NT2/D1 (cell line): ENCODE data around the gene C17orf75.
"Not testable (repeated sequence)": the region's sequence is repeated elsewhere in the genome, so short reads cannot be mapped to it uniquely, and the experiment has no call there.

Experiments used
- DNase-seq: peaks from one replicate; pipeline ENCODE4 v3.0.0-alpha.2; 2011; ENCODE audit warnings: low read depth, low spot score
- H3K27me3 ChIP-seq: 2 replicates; pipeline ENCODE4 v1.6.0; 2011; ENCODE audit warnings: mild to moderate bottlenecking; ENCODE audit not compliant: insufficient read length, insufficient read depth
- H3K36me3 ChIP-seq: 2 replicates; pipeline ENCODE4 v1.6.1; 2011; ENCODE audit warnings: mild to moderate bottlenecking, low read length, mixed read lengths; ENCODE audit not compliant: insufficient read depth, insufficient read length
- H3K4me1 ChIP-seq: 2 replicates; pipeline ENCODE4 v1.5.1; 2011; ENCODE audit not compliant: insufficient read depth, insufficient read length
- H3K4me3 ChIP-seq: 2 replicates; pipeline ENCODE4 v1.5.1; 2011; ENCODE audit warnings: low read depth; ENCODE audit not compliant: insufficient read length
- H3K9ac ChIP-seq: 2 replicates; pipeline ENCODE4 v1.6.0; 2011; ENCODE audit warnings: low read depth; ENCODE audit not compliant: insufficient read length
- H3K9me3 ChIP-seq: 2 replicates; pipeline ENCODE4 v1.5.1; 2011; ENCODE audit warnings: mild to moderate bottlenecking, low read length; ENCODE audit not compliant: insufficient read depth
- SUZ12 ChIP-seq: IDR thresholded peaks from 2 replicates; pipeline ENCODE4 v1.6.1; 2011; ENCODE audit not compliant: insufficient read length, insufficient read depth; ENCODE audit errors: extremely low read depth
- YY1 ChIP-seq: IDR thresholded peaks from 2 replicates; pipeline ENCODE4 v1.6.1; 2011; ENCODE audit not compliant: insufficient read length, insufficient read depth
- ZNF274 ChIP-seq: IDR thresholded peaks from 2 replicates; pipeline ENCODE4 v1.6.1; 2011; ENCODE audit warnings: mild to moderate bottlenecking, low read depth, low read length

Gene C17orf75

DNA sequence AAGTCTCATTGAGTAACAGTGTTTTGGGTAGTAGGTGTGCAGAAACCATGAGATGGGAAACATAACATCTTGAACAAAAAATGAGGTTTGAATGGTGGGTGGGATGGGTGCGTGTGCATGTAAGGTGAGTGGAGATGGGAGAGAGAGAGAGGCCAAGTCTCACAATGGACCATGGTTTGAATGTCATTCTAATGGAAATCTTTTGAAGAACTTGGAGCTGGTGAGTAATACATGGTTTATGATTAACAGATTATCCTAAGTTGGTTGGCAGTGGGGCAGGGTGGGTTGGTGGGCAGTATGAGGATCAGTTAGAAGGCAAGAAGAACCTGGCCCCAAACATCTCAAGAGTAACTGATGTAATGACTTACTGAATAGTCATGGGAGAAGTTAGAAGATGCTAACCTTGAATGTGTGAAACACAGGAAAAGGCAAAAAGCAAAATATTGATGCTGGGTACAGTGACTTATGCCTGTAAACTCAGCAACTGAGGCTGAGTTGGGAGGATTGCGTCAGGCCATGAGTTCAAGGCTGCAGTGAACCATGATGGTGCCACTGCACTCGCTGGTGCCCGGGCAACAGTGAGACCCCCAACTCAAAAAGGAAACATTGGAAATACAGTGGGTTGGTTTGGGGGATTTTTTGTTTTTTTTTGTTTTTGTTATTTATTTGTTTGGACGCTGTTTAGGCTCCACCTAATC, 40.7 kb upstream of the C17orf75 start:
- Histone ChIP-seq H3K9me3 (no peaks in the 10 kb centered on the region), H3K27me3 (no peaks in the 10 kb centered on the region), H3K9ac (no peak overlapping the region), H3K36me3 (peaks cover 34% of the 10 kb centered on the region), H3K4me3 (no peak overlapping the region), H3K4me1 (no peaks in the 10 kb centered on the region)
- TF ChIP-seq YY1 (no peak), ZNF274 (no peak), SUZ12 (no peak)
- no peak for DNase-seq

DNA sequence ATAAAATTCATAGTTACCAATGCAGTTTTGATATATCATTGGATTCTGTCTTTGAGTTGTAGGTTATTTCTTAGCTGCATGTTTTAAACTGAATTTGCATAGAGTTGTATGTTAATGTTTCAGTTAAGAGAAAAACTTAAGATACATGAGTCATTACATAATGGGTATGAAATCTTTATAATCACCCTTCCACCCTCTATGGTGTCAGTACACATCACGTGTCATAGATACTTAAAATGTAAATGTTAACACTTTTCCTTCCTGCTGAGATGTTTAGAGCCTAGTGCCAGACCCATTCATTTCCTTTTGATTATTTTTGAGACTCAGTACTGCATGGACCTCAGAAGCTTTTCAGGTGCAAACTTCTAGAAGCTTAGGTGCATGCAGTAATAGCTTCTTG, 28.5 kb upstream of the C17orf75 start:
- TF ChIP-seq YY1: no peak
- TF ChIP-seq SUZ12: no peak
- no peak for TF ChIP-seq ZNF274
- DNase-seq: no peak
- Histone ChIP-seq H3K27me3 (no peaks in the 10 kb centered on the region), H3K4me3 (no peak overlapping the region), H3K36me3 (peaks cover 89% of the 10 kb centered on the region), H3K9me3 (no peaks in the 10 kb centered on the region), H3K4me1 (no peaks in the 10 kb centered on the region), H3K9ac (no peak overlapping the region)

DNA sequence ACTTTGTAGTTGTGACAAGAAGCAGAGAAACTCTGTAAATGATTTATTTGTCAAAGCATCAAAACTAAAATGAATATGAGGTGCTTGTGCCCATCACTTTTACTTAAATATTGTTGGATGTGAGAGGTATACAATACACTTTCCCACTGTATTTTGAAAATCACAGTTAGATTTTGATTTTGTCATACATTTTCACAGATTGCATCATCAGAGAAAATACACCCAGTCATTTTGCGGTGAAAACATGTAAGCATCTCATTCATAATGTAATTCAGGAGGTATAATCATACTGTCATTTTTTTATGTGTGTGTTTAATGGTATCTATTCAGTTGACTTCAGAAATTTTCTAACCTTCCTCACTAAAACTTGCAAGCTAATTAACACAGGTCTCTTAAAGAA, 19.3 kb upstream of the C17orf75 start:
- TF ChIP-seq SUZ12 (no peak), ZNF274 (no peak)
- H3K4me3 ChIP-seq: no peak overlapping the region
- H3K36me3 ChIP-seq: peaks cover 92% of the 10 kb centered on the region
- H3K27me3 ChIP-seq: no peaks in the 10 kb centered on the region
- no peaks in the 10 kb centered on the region for H3K9me3 ChIP-seq
- no peak overlapping the region for H3K9ac ChIP-seq
- DNase-seq: no peak
- no peaks in the 10 kb centered on the region for H3K4me1 ChIP-seq

DNA sequence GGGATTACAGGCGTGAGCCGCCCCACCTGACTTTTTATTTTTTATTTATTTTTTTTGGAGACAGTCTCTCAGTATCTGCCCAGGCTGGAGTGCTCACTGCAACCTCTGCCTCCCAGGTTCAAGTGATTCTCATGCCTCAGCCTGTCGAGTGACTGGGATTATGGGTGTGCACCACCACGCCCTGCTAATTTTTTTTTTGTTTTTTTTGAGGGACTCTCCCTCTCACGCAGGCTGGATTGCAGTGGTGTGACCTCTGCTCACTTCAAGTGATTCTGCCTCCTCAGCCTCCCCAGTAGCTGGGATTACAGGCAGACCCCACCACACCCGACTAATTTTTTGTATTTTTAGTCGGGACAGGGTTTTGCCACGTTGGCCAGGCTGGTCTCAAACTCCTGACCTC, 15.6 kb upstream of the C17orf75 start:
- peaks cover 92% of the 10 kb centered on the region for H3K36me3 ChIP-seq
- H3K9me3 ChIP-seq: no peaks in the 10 kb centered on the region
- no peaks in the 10 kb centered on the region for H3K27me3 ChIP-seq
- H3K9ac ChIP-seq: no peak overlapping the region
- TF ChIP-seq ZNF274 (no peak), YY1 (no peak), SUZ12 (no peak)
- peaks cover 3% of the 10 kb centered on the region for H3K4me1 ChIP-seq
- DNase-seq: no peak
- H3K4me3 ChIP-seq: no peak overlapping the region

DNA sequence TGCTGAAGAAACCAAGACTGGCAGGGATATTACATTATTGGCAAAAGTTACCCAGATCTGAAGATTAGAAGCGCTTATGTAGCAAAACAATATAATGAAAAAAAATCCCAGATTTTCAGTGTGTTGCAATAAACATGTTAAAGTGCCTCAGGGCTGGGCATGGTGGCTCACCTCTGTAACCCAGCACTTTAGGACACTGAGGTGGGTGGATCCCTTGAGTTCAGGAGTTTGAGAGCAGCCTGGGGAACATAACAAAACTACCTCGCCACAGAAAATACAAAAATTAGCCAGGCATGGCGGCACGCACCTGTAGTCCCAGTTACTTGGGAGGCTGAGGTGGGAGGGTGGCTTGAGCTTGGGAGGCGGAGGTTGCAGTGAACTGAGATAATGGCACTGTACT, 14.8 kb upstream of the C17orf75 start:
- Histone ChIP-seq H3K9me3 (no peaks in the 10 kb centered on the region), H3K4me3 (no peak overlapping the region), H3K9ac (no peak overlapping the region), H3K4me1 (peaks cover 3% of the 10 kb centered on the region), H3K27me3 (no peaks in the 10 kb centered on the region), H3K36me3 (peaks cover 91% of the 10 kb centered on the region)
- no peak for DNase-seq
- TF ChIP-seq YY1 (no peak), SUZ12 (no peak), ZNF274 (no peak)

DNA sequence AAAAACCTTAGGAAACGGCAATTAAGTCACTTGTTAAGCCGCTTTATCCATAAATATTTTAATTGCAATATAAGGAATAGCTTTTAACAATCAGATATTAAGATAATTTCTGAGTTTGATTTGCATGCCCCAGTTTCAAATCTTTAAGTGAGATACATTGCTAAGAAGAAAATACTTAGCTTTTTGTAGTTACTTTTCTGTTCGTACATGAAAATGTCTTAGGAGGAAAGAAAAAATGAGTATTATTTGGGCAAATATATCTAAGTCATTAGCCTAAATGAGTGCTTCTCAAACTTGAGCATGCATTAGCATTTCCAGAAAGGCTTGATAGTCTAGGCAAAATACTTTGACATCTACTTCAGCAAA, 14.4 kb upstream of the C17orf75 start:
- H3K36me3 ChIP-seq: peaks cover 91% of the 10 kb centered on the region
- H3K4me3 ChIP-seq: no peak overlapping the region
- no peaks in the 10 kb centered on the region for H3K27me3 ChIP-seq
- H3K4me1 ChIP-seq: peaks cover 3% of the 10 kb centered on the region
- TF ChIP-seq YY1 (no peak), SUZ12 (no peak), ZNF274 (no peak)
- DNase-seq: no peak
- no peak overlapping the region for H3K9ac ChIP-seq
- no peaks in the 10 kb centered on the region for H3K9me3 ChIP-seq

DNA sequence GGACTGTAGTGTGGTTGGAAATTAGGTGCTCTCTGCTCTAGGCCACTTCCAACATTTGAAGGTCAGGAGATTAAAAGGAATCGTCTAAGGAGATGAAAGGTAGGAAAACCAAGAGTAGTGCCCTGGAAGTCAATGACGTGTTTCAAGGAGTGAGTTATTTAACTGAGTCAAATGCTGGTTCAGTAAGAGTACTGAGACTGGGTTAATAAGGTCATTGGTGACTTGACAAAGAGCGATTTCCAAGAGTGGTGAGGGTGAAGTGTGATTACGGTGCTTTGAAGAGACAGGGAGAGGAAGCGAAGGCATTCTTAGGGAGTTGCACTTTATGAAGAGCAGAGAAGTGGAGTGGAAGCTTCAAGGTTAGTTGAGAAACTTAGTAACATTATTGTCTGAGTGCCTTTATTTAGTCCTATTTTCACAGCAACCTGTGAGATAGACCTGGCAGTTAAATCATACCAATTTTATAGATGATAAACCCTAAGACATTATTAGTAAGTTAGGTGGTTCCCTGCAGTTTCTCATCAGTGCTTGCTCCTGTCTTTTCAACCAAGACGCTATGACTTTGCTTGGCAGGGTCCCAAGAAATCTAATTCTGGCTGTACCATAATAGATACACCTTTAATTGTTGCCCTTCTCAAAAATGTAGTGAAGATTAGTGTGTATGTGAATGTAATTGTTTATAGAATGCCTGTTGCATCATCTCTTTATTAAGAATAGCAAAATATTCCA, 13.8 kb upstream of the C17orf75 start:
- Histone ChIP-seq H3K9me3 (no peaks in the 10 kb centered on the region), H3K4me1 (peaks cover 3% of the 10 kb centered on the region), H3K36me3 (peaks cover 86% of the 10 kb centered on the region), H3K9ac (no peak overlapping the region), H3K27me3 (no peaks in the 10 kb centered on the region), H3K4me3 (no peak overlapping the region)
- DNase-seq: no peak
- no peak for TF ChIP-seq SUZ12
- no peak for TF ChIP-seq YY1
- TF ChIP-seq ZNF274: no peak

DNA sequence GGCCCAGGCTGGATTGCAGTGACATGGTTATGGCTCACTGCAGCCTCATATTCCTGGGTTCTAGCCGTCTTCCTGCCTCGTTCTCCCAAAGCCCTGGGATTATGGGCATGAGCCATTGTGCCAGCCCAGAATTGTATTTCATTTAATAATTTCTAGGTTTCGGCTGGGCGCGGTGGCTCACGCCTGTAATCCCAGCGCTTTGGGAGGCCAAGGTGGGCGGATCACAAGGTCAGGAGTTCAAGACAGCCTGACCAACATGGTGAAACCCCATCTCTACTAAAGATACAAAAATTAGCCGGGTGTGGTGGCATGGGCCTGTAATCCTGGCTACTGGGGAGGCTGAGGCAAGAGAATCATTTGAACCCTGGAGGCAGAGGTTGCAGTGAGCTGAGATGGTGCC, 10.8 kb upstream of the C17orf75 start:
- peak overlapping the region; percentile 21 for H3K9ac ChIP-seq
- not testable (repeated sequence) for DNase-seq, H3K27me3 ChIP-seq, H3K9me3 ChIP-seq, H3K4me1 ChIP-seq, H3K4me3 ChIP-seq
- H3K36me3 ChIP-seq: peaks cover 56% of the 10 kb centered on the region
